CD4-positive, alpha-beta T cell (primary cell): ENCODE results near the gene SH3BGR. TPM values are rescaled to one million over a fixed set of nuclear protein-coding genes. Genes with fewer than 3 reads are reported as not detected.
"Not testable (repeated sequence)": the region's sequence is repeated elsewhere in the genome, so short reads cannot be mapped to it uniquely, and the experiment has no call there.

Source experiments
- ATAC-seq: fragments of 200-7000 bp; cut with Tn5 transposase; one replicate; pipeline ENCODE4 v1.10.0; 2022; ENCODE audit warnings: mild to moderate bottlenecking; ENCODE audit not compliant: poor library complexity
- CTCF ChIA-PET: fragments of 350-600 bp; sonication (Branson Sonifier 250); formaldehyde crosslinking; loops from one replicate; lab custom pipeline; 2021; ENCODE audit warnings: antibody characterized with exemption, inconsistent platforms; lab: Charles Lee
- POLR2A ChIA-PET: fragments of 350-600 bp; sonication (Branson Sonifier 250); formaldehyde crosslinking; loops from one replicate; lab custom pipeline; 2021; ENCODE audit warnings: antibody characterized with exemption, inconsistent platforms; lab: Charles Lee
- DNase-seq, 14 experiments: peaks; one replicate each; pipeline ENCODE4 v3.0.0-alpha.2; 2013 to 2020; ENCODE audit warnings: mixed read lengths in 2 of 14
- H3K27ac ChIP-seq, 2 donors: one replicate each; pipeline versions ENCODE4 v1.5.1 to v1.7.0; 2013; ENCODE audit warnings: low read length in 2 of 2, low read depth in 1 of 2, mild to moderate bottlenecking in 1 of 2
- H3K27me3 ChIP-seq, 2 experiments: 1 replicate in 1 of 2; 2 replicates in 1 of 2; pipeline versions ENCODE4 v1.6.1 to v1.7.0; 2013; ENCODE audit warnings: low read length in 2 of 2, control low read depth in 1 of 2, mild to moderate bottlenecking in 1 of 2, moderate library complexity in 1 of 2; ENCODE audit not compliant: insufficient read depth in 2 of 2, control insufficient read depth in 1 of 2
- H3K36me3 ChIP-seq: one replicate; pipeline ENCODE4 v1.6.1; 2013; ENCODE audit warnings: low read length, control low read depth; ENCODE audit not compliant: insufficient read depth
- H3K4me1 ChIP-seq: one replicate; pipeline ENCODE4 v1.6.1; 2013; ENCODE audit warnings: low read length, control low read depth; ENCODE audit not compliant: insufficient read depth
- H3K4me3 ChIP-seq: one replicate; pipeline ENCODE4 v1.5.1; 2013; ENCODE audit warnings: mild to moderate bottlenecking, low read length, moderate library complexity
- H3K9me3 ChIP-seq, 2 experiments: 1 replicate in 1 of 2; 2 replicates in 1 of 2; pipeline versions ENCODE4 v1.6.1 to v1.7.0; 2013; ENCODE audit warnings: low read length in 2 of 2, mild to moderate bottlenecking in 2 of 2, control low read depth in 1 of 2, moderate library complexity in 1 of 2; ENCODE audit not compliant: control insufficient read depth in 1 of 2, insufficient read depth in 1 of 2
- H3K27ac Mint-ChIP-seq: one replicate; pipeline ENCODE4 v1.8.0; 2020; ENCODE audit warnings: mixed read lengths
- H3K27me3 Mint-ChIP-seq: one replicate; pipeline ENCODE4 v1.8.0; 2021; ENCODE audit warnings: mixed read lengths
- H3K36me3 Mint-ChIP-seq: one replicate; pipeline ENCODE4 v1.8.0; 2021; ENCODE audit warnings: low read depth, mixed read lengths
- H3K4me1 Mint-ChIP-seq: one replicate; pipeline ENCODE4 v1.8.0; 2021; ENCODE audit warnings: low read depth, mixed read lengths
- H3K4me3 Mint-ChIP-seq: one replicate; pipeline ENCODE4 v1.8.0; 2020; ENCODE audit warnings: mild to moderate bottlenecking, mixed read lengths
- H3K9me3 Mint-ChIP-seq: one replicate; pipeline ENCODE4 v1.8.0; 2020; ENCODE audit warnings: mixed read lengths
- intact Hi-C, 2 experiments: fragments of 100-400 bp; cut with DNase I in 1 of 2; cut with micrococcal nuclease in 1 of 2; formaldehyde crosslinking; loops; one replicate each; pipeline versions ENCODE4 v1.15.1 to v1.9.0; 2023 to 2025; cut with DNase I, micrococcal nuclease
- polyA plus RNA-seq, 2 donors: library from polyadenylated mRNA; unstranded; fragments of 120-200 nt; gene quantifications; one replicate each; pipeline ENCODE4 v1.2.1, GENCODE V29; 2013
- total RNA-seq, 174 experiments: library from RNA in 2 of 174; stranded (reverse) in 2 of 174; gene quantifications; one replicate each; pipeline ENCODE4 v1.2.3 and lab custom pipeline; 2021 to 2026
- TF ChIP-seq, protein P1 (sequence below): fragments of 200-600 bp; IDR thresholded peaks from one replicate; pipeline ENCODE4 v1.8.0; 2022; ENCODE audit warnings: antibody characterized with exemption, mild to moderate bottlenecking

Gene SH3BGR
- under 1 TPM; 0.63 to 0.87 TPM for total RNA-seq
- polyA plus RNA-seq (2013, experiment 1 of 2), result 1.4 TPM
- polyA plus RNA-seq (2013, experiment 2 of 2), result 4.9 TPM
- 0 to 0.46 (median 0.07) reads per million in 172 experiments for total RNA-seq (lab: John Stamatoyannopoulos, UW)

DNA sequence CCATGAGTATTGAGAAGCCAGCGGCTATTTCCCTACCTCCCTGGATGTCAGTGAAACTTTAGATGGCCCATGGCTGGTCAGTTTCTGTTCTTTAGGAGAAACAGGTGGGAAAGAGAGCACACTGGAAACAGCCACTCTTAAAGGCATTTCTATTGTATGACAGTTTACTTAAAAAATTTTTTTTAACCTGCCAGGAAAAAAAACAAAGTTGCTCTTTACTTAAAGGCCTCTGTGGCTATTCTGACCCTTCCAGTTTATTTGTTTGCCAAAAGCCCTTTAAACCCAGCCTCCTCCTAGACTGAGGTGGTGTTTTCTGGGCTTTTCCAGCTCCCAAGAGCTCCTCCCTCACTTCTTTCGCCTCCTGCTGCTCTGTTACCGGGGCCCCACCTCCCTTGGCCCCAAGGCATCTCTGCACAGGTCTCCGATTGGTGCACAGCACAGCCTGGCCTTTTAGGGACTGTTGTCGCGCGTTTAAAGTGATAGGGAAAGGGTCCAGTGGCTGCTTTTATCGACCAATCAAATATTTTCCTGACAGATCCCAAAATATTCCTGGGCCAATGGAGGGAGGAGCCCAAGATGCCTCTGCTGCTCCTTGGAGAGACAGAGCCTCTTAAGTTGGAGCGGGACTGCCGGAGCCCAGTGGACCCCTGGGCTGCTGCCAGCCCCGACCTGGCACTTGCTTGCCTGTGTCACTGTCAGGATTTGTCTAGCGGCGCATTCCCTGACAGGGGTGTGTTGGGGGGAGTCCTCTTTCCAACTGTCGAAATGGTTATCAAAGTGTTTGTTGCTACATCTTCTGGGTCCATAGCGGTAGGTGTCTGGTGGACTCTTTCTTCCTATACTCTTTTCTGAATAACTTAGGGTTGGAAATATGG lies at the start of gene SH3BGR:
TSS of gene SH3BGR (plus strand) at position 639 of the 875 bp plus-strand sequence. CDS start at position 766, 127 bp downstream.
- Mint-ChIP-seq H3K4me3 (no peak within 1 kb of the TSS), H3K27me3 (no peaks in the 10 kb centered on the region), H3K36me3 (no peaks in the 10 kb centered on the region), H3K9me3 (no peaks in the 10 kb centered on the region), H3K27ac (no peak within 1 kb of the TSS), H3K4me1 (no peaks in the 10 kb centered on the region)
- Histone ChIP-seq H3K9me3 (no peaks in the 10 kb centered on the region), H3K27ac (no peak within 1 kb of the TSS), H3K36me3 (no peaks in the 10 kb centered on the region), H3K4me3 (no peak within 1 kb of the TSS), H3K4me1 (no peaks in the 10 kb centered on the region), H3K27me3 (no peaks in the 10 kb centered on the region)
- TF ChIP-seq, protein P1, sequence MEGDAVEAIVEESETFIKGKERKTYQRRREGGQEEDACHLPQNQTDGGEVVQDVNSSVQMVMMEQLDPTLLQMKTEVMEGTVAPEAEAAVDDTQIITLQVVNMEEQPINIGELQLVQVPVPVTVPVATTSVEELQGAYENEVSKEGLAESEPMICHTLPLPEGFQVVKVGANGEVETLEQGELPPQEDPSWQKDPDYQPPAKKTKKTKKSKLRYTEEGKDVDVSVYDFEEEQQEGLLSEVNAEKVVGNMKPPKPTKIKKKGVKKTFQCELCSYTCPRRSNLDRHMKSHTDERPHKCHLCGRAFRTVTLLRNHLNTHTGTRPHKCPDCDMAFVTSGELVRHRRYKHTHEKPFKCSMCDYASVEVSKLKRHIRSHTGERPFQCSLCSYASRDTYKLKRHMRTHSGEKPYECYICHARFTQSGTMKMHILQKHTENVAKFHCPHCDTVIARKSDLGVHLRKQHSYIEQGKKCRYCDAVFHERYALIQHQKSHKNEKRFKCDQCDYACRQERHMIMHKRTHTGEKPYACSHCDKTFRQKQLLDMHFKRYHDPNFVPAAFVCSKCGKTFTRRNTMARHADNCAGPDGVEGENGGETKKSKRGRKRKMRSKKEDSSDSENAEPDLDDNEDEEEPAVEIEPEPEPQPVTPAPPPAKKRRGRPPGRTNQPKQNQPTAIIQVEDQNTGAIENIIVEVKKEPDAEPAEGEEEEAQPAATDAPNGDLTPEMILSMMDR, result no peak
- intact Hi-C loops, result no loop called here
- ChIA-PET CTCF (interaction anchor here (2.1 kb wide), 1 partner anchor 10 kb away, joined by 5 read pairs; no protein-coding TSS in a partner anchor), POLR2A (no interaction called here)
- ATAC-seq (no peak), DNase-seq (no peak)

DNA sequence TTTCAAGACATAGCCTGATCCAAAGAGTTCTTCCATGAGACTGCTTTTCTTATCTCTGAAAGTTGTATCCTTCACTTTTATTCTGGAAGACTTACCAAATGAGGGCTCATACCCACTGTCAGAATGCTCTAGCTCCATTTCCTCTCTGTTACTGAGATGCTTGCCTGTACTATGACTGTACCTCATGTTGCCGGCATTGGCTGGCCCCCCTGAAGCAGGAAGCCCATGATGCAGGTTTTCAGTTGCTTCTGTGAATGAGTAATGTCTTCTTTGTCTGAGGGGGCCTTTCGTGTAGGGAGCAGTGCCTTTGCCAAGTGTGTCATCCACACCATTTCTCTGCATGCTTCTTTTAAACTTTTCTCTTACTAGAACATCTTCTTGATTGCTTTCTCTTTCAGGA lies 45.7 kb upstream of the SH3BGR start:
- ChIA-PET POLR2A (no interaction called here), CTCF (no interaction called here)
- ATAC-seq (no peak), DNase-seq (no peak)
- no peak overlapping the region for H3K27ac Mint-ChIP-seq
- H3K4me1 Mint-ChIP-seq, result no peaks in the 10 kb centered on the region
- TF ChIP-seq, protein P1, result no peak
- Histone ChIP-seq H3K36me3 (peaks cover 4% of the 10 kb centered on the region), H3K9me3 (peaks cover 4 to 5% of the 10 kb centered on the region in 2 experiments), H3K27me3 (no peaks in the 10 kb centered on the region), H3K4me3 (no peak overlapping the region), H3K27ac (no peak overlapping the region), H3K4me1 (no peaks in the 10 kb centered on the region)
- H3K36me3 Mint-ChIP-seq, result peaks cover 44% of the 10 kb centered on the region
- H3K4me3 Mint-ChIP-seq, result no peak overlapping the region
- H3K9me3 Mint-ChIP-seq, result no peaks in the 10 kb centered on the region
- intact Hi-C loops, result no loop called here
- no peaks in the 10 kb centered on the region for H3K27me3 Mint-ChIP-seq

DNA sequence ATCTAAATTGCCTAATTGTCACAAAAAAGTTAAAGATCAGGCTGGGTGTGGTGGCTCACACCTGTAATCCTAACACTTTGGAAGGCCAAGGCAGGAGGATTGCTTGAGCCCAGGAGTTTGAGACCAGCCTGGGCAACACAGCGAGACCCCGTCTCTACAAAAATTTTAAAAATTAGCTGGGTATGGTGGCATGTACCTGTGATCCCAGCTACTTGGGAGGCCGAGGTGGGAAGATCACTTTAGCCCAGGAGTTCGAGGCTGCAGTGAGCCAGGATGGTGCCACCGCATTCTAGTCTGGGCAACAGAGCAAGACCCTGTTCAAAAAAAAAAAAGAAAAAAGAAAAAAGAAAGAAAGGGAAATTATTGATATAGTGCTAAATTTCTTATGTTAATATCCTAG lies 32.6 kb upstream of the SH3BGR start:
- intact Hi-C loops, H3K4me3 Mint-ChIP-seq, H3K27ac Mint-ChIP-seq, H3K9me3 ChIP-seq, H3K4me1 ChIP-seq, ATAC-seq, H3K4me1 Mint-ChIP-seq, POLR2A ChIA-PET, CTCF ChIA-PET, H3K9me3 Mint-ChIP-seq, H3K27me3 ChIP-seq, H3K27me3 Mint-ChIP-seq, H3K27ac ChIP-seq, H3K36me3 ChIP-seq, DNase-seq, H3K36me3 Mint-ChIP-seq, H3K4me3 ChIP-seq: not testable (repeated sequence)
